Iris pigment epithelial cell (primary cell): ENCODE results near the gene VPS45.

Experiments
- DNase-seq: peaks from one replicate; pipeline ENCODE4 v3.0.0-alpha.2; 2011; ENCODE audit warnings: low read depth

VPS45 gene

DNA sequence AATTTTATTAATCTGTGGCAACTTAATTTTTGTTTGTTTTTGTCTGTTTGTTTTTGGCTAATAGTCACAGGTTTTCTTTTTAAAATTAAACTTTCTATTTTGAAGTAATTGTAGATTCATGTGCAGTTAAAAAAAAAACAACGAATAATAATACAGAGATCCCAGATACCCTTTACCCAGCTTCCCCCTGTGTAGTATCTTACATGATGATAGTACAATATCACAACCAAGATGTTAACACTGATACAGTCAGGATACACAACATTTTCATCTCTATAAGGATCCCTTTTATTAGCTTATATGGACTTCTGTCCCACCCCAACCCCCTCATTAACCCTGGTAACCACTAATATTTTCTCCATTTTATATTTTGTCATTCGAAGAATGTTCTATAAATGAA, 5.9 kb downstream of the VPS45 start:
- no peak for DNase-seq

DNA sequence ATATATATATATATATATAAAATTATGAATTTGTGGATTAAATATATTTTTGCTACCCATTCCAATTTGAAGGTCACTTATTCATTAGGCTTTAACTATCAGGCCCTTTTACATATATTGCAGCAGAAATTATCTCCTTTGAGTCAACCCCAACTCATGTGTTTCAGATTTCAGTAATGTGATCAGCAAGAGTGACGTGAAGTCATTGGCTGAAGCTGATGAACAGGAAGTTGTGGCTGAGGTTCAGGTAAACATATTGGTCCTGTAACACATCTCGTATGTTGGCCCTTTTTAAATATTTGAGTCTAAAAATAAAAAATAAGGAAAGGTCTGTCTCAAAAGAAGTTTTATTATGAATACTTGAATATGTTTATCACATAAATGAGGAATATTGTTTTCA, 8.5 kb downstream of the VPS45 start:
- peak; percentile 78 for DNase-seq

DNA sequence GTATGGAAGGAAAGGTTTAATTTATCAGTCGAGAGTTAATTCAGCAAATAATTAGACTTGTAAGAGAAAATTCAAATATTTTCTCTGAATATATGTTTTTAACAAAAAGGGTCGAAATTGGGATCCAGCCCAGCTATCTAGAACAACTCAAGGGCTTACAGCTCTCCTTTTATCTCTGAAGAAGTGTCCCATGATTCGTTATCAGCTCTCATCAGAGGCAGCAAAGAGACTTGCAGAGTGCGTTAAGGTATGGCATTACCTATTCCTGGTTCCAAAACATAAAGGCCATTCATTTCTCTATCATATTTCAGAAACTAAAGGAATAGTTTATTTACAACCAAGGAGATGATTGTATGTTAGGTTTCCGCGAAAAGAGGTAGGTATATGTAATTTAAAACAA, 9.4 kb downstream of the VPS45 start:
- no peak for DNase-seq

DNA sequence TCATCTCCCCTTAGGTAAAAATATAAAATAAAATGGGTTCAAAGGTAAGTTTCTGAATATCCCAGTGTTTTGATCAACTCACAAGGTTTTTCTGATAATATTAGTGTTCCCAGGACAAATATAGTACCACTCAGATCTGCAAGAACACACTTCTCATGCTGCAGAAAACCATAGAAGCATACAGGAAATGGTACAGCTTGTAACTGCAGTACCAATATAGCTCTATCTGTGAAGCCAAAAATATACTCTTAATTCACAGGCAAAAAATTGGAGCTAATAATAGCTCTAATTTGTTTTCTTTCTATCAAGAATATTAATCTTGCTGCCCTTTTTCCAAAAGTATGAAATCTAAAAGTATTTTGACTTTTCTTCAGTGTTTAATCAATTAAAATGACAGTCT, 13.2 kb downstream of the VPS45 start:
- no peak for DNase-seq

DNA sequence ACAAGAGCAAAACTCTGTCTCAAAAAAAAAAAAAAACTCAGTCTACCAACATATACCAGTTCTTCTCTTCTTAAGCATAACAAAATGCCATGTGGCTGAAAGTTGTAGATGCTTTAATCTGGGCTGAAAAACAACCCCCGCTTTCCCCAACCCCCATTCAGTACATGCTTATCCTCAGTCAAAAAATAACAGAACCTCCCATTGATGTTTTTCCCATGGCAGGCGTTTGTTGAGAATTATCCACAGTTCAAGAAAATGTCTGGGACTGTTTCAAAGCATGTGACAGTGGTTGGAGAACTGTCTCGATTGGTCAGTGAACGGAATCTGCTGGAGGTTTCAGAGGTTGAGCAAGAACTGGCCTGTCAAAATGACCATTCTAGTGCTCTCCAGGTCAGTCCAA, 14.9 kb downstream of the VPS45 start:
- DNase-seq: no peak

DNA sequence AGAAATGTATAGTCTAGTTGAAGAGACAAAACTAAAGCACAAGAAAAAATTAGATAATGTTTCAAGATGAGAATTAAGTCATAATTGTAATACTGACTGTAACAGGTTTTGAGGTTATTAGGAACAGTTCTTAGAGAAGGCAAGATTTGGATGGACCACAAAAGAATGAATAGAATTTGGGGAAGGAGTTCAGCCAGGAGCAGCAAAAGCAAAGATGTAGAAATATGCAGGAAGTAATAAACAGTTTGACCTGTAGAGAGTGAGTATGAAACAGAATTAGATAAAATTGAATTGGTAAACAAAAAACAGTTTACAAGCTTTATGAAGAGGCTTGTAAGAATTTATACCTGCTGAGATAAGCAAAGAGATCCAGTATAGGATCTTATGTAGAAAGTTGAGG, 16.3 kb downstream of the VPS45 start:
- peak; percentile 21 for DNase-seq

DNA sequence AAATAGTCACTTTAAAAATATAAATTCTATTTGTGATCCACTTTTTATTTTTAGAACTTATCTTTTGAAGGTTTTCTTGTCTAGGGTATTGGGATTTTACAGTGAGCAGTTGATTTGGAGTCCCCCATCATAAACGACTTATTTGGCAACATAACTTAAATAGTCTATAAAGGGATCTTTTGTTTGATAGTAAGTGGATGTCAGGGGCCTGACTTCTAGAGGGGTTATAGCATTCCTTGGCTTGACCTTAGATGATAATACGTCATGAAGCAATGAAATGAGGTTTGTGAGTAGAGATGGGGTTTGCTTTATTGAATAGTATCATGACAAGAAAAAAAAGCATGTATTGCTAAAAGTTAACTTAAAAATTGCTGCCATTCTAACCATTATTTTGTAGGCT, 17.8 kb downstream of the VPS45 start:
- no peak for DNase-seq

DNA sequence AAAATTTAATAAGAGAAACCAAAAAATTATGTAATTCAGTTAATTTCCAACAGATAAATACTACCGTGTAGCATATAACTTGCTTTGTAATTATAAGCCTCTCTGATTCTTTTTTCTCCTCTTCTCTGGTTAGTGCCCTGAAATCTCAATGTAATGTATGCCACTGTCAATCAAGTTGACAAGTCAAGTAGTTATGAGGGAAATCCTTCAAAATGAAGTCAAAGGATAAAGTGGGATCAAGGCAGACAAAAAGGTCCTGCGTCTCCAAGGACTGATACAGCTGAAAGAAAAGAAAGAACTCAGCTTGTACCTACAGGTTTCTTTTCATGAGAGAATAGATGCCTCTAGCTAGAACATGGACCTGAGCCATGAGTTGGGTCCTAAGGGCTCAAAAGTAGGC, 19.8 kb downstream of the VPS45 start:
- no peak for DNase-seq

DNA sequence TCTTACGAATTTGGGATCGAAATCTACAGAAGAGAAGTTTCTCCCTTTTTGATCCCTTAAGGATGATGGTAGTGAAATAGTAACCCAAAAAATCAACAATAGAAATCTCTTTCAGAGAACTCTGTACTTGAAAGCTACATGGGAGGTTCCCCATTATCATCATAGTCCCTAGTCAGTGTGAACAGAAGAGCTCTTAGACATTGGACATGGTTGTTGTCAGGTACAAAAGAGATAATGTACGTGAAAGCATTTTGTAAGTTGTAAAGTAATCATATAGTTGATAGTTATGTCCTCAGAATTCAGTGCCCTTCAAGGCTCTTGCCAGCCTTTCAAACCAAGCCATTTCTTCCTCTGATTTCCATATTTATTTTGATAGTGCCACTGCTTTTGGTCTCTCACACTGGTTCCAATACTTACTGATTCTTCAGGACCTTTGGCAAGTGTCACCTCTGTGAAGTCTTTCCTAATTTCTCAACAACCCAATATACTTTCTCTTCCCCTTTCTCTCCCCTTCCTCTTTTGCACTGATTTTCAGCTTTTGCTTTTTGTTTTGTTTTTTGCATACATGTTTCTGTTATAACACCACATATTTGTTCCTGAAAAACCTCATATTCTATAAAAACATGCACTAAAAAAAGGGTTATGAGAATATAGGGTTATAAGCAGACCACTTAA, 22.4 kb downstream of the VPS45 start:
- DNase-seq: no peak

DNA sequence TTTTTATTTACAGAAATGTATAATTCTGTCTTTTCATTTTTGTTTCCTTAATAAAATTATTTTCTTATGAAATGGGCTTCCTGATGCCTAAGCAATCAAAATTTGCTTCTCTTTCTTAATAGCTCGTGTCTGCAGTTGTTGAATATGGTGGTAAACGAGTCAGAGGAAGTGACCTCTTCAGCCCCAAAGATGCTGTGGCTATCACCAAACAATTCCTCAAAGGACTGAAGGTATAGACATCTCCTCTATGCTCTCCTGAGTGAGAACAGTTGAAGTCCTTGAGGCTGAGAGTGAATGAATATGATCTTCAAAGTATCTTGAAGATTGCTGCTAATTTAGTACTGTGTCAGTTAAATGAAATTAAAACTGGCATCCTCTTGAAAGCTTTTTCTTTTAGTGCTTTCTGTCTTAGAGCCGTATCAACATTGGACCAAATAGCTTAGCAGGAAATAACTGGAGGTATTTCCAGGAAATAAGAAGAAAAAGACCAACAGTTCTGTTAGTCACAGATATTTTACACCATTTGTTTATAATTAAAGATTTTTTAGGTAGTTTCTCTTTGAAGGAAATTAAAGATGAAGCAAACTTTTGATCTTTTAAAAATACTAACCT, 24.7 kb downstream of the VPS45 start:
- no peak for DNase-seq

DNA sequence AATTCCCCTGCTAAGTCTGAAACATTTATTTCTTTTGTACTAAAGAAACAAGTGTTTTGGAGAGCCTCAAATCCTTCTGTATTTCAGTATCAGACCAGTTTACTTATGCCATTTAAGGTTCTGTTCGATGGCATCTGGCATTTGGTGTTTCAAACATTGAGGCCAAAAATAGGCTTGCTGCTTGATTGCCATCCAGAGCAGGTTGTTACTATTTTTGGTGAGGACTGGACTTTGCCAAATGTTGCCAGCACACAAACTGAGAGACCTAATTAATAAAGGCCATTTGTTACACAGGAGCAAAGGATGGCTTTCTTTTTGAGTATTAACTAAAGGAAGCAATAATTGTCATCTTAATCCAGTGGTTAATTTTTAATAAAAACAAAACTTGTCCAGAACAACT, 26.2 kb downstream of the VPS45 start:
- DNase-seq: no peak

DNA sequence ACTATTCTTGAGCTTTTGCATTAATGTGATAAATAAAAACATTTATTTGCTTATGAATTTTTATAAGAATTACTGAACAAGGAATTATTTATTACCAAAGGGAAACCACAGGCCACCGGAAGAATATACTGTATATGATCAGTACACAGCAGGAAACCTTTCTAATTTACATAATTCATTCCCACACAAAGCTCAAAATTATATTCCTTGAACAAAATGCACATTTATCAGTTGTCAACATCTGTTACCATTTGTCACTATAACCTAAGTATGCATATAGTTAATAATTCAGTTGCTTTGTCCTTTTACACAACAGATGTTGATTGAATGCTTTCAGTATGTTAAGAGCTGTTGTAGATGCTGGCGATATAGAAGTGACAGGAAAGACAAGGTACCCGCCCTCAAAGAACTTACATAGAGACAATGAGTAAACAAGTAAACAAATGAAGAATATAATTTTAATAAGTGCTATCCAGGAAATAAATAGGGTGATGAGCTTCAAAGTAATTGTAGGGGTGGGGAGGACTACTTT, 27.2 kb downstream of the VPS45 start:
- no peak for DNase-seq

DNA sequence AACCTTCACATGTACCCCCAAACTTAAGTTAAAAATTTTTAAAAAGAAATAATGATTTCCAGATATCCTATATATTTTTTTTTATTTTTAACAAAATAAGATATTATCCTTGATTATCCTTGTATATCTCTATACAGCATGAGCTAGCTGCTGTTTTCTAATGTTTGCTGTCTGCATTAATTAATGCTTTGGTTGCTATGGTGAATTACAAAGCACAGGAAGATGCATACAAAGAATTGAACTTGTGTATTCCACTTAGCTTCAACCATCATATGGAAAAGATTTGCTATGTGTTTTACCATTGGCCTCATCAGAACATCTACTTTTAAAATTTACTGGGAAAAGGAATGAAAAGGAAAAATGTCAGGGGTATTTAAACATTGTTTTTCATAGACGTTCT, 35.4 kb downstream of the VPS45 start:
- DNase-seq: no peak

DNA sequence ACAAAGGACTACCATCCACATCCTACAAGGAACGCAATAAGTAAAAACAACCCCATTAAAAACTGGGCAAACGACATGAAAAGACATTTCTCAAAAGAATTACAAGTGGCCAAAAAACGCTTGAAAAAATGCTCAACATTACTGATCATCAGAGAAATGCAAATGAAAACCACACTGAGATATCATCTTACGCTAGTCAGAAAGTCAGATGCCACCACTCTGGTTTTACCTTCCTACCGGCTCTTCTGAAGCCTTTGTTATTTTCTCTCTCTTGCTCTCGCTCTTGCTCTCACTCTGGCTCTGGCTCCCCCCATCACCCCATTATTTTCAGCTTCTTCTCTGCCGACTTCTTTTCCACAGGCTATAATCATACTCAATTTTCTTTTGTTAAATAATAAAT, 38.8 kb downstream of the VPS45 start:
- DNase-seq: peak; percentile 25

DNA sequence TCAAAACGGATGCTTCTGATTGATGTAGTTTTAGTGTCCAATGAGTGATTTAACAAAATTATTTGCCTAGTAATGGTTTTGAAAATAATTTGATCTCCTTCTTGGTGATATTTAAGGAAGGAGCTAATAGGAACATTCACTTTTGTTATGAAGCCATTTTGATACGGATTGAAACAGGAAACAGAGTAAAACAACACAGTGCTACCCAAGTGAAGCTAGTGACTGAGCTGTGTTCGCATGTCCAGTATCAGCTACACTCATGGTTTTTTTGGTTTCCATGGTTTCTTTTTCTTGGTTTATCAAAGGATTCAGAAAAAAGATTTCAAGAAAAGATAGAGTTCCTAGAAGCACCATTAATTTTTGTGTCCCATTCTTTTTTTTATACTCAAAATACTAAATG, 42.0 kb downstream of the VPS45 start:
- no peak for DNase-seq

DNA sequence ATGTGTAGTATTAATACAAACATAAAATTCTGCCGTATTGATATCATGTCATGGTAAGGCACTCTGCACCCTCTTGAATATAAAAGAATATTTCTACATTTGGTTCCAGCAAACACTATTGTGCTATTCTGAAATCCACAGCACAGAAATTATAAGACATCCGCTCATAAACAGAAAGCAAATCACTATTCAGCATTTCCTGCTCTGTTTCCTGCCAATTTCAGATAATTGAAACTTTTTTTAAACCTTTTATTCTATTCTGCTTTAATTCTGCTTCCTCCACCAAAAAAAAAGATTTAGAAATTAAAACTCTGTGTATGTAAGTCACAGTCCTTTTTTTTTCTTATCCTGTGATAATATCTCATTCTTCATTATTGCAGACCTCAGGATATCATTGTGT, 42.5 kb downstream of the VPS45 start:
- no peak for DNase-seq

DNA sequence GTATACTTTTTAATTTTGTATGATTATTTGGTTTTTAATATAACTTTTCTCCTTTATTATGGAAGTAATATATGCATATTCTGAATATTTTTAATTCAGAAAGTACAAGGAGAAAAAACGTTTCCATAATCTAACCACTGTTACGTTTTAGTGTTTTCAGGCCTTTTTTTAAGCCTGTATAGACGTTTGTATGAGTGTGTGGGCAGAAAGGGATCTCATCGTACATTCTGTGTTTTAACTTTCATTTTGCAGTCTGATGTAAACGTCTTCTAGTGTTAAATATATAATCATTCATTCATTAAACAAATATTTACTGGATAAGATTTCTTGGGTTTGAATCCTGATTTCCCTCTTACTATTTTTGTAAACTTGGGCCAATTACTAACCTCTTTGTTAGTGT, 44.1 kb downstream of the VPS45 start:
- no peak for DNase-seq

DNA sequence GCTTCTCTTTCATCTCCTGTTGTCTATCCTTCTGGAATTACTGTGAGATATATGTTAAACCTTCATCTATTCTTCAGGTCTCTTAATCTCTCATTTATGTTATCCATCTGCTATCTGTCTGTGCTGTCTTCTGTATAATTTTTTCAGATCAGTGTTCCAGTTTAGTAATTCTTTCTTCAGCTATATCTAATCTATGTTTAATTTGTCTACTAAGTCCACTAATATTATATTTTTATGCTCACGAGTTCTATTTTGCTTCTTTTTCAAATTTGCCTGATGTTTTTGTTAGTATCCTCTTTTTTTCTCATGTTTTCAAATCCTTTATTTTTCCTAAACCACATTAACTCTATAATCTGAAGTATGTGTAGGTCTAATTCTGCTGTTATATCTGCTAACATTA, 47.5 kb downstream of the VPS45 start:
- no peak for DNase-seq

DNA sequence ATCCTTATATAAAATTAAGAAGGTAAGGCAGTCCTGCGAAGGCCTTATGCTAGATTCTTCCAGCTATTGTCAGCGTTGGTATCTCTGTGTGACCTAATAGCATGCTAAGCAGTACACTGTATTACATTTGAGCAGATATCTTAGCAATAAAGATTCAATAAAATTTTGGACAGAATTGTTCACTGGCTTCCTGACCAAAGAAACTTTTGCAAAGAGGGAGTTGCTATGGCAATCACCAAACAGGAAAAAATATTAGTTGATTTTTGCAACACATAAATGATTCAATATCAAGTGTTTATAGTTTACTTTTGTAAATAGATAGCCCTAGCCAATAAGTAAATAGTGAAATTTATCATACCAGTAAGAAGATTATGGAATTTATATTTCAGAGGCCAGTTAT, 51.1 kb downstream of the VPS45 start:
- DNase-seq: no peak

DNA sequence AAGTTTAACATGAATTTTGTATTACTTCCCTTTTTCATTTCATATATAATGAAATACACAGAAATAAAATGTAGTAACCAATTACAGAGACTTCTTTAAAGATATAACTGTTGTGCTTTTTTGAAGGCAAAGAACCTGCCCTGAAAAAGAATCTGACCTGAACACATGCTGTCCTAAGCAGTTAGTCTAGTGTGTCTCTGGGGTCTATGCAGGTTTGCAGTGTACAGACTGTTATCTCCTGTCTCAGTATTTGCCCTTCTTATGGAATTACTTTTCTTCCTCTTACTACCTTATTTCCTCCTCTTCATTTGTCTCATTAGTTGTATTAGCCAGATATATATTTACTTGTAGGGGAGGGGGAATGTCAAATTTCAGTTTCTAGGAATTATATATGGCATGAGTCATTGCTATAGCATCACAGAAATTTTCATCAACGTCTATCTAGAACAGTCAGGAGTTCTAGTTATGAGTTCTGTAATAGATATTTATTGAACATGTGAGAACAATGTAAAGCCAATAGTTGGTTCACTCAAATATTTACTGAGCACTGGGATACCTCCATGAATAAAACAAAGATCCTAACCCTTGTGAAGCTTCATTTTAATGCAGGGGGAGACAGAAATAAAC, 53.8 kb downstream of the VPS45 start:
- DNase-seq: peak; percentile 49

DNA sequence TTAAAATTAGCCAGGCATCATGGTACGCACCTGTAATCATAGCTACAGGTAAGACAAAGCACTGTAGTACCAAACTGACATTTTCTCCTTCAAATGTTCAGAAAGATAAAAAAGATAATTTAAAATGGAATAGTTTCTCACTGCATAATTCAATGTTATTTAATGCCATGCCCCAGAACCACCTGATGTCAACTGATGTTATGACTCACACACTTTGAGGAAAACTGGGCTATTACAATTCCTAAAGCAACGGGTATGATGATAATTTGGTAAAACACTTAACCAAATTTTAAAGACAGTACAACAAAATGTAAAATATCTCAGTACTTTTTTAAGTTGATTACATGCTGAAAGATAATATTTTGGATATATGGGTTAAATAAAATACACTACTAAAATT, 59.2 kb downstream of the VPS45 start:
- DNase-seq: no peak

DNA sequence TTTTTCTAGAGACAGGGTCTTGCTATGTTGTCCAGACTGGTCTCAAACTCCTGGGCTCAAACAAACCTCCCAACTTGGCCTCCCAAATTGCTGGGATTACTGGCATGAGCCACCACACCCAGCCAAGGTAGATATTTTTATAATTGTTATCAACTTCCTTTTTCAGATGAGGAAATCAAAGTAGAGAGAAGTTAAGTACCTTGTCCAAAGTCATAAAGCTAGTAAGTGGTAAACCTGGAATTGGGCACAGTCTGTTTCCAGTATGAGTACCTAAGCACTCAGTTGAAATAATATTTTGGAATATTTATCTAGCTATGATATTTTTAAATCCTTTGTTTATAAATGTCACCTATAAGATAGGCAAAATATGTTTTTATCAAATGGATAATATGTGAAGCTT, 59.9 kb downstream of the VPS45 start:
- no peak for DNase-seq

DNA sequence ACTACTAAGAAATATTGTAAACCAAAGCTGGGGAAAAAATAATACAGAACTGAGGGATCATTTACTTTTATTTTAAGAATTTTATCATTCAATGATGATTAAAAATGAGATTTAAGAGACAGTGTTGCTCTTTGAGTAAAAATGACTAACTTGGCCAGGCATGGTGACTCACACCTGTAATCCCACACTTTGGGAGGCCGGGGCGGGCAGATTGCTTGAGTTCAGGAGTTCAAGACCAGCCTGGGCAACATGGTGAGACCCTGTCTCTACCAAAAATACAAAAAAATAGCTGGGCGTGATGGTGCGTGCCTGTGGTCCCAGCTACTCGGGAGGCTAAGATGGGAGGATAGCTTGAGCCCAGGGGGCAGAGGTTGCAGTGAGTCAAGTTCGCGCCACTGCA, 60.3 kb downstream of the VPS45 start:
- DNase-seq: no peak

DNA sequence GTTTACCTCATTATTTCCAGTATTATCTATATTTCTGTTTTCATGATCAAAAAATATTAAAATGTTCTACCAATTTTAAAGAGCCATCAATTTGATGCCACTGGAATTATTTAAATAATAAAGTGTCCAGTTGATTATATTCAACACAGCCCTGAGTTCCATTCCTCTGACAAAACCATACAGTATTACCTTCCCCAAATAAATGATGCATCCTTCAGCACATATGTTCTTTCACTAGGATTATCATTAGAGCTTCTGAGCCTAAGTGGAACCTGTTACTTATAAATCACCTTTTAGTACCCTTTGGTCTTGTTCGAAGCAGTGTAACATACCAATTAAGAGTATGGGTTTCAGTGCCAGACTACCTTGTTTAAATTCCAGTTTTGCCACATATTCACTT, 64.8 kb downstream of the VPS45 start:
- DNase-seq: no peak
